Stimulated activated CD4-positive, alpha-beta T cell treated with anti-CD3 and anti-CD28 coated beads, Interleukin-15, amount 100 ng/mL, for 48 hours (primary cell): Measurements from ENCODE around the gene NPR1.
"Not testable (repeated sequence)": the region's sequence is repeated elsewhere in the genome, so short reads cannot be mapped to it uniquely, and the experiment has no call there.

Experiments
- DNase-seq, 2 donors: peaks; one replicate each; pipeline ENCODE4 v3.0.0-alpha.2; 2020; ENCODE audit warnings: low read depth in 2 of 2

NPR1 gene

GRCh38 chr1:153649863-153650235, 28.6 kb upstream of the NPR1 start:
- DNase-seq, result no peak

DNA sequence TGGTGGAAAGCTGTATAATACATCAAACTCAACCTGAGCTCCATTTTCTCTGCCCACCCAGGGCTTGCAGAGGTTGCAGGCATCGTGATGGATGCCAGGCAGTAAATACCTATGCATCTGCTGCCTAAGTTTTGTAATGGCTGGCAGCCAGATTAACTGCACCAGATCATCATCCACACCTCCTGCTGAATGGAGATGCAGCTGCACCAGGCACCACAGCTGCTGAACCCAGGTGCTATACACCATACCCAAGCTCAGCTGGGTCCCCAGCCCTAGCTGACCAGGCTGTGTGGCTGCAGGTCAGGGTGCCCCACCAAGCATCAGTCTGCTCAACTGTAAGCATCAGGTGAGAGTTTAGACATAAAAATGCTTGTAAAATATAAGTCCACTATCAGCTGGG, 26.7 kb upstream of the NPR1 start:
- DNase-seq, result no peak

DNA sequence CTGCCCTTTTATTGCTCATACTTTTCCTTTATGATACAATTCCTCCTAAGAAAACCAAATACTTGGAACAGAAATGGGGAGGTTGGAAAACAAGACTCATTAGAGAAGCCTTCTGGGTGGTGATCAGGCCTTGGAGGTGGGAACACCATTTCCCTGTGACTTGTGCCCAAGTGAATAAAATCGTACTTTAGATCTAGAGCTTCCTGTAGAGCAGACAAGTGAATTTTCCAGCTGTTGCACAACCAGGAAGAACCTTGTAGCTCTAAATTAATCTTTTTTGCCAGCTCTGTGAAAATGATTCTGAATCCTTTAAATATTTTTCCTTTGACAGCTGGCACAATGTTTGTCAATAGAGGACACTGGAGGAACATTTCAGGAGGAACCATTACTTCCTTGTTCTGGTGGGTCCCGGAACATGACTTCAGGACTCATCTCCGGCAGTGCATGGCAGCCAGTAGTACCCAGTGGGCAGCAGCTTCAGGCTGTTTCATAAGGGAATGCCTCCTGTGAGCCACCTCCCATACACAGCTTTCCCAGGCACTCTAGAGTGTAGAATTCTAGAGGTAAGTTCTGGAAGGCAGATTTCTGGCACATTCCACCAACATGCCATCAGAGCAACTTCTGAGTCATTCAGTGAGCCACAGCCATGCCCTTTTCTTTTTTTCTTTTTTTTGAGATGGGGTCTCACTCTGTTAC, 25.5 kb upstream of the NPR1 start:
- no peak for DNase-seq

- no peak for DNase-seq
Observed at GRCh38 chr1:153655333-153655732, 23.2 kb upstream of the NPR1 start.

GRCh38 chr1:153658400-153659174, 19.9 kb upstream of the NPR1 start, which contains the start of gene SNAPIN:
TSS of gene SNAPIN (plus strand) at chr1:153658703. CDS start at chr1:153658744, 41 bp downstream.
- peak; percentile 82 to 90 for DNase-seq

GRCh38 chr1:153659175-153659534, 19.3 kb upstream of the NPR1 start:
- no peak for DNase-seq

DNA sequence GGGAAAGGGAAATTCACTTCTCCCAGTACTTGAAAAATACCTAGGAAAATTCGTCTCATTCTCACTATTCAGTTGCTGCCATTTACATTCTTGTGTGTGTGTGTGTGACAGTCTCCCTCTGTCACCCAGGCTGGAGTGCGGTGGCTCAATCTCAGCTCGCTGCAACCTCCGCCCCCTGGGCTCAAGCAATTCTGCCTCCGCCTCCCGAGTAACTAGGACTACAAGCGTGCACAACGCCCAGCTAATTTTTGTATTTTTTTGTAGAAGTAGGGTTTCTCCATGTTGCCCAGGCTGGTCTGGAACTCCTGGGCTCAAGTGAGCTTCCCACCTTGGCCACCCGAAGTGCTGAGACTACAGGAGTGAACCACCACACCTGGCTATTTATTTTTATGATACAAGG, 18.8 kb upstream of the NPR1 start:
- no peak for DNase-seq

DNA sequence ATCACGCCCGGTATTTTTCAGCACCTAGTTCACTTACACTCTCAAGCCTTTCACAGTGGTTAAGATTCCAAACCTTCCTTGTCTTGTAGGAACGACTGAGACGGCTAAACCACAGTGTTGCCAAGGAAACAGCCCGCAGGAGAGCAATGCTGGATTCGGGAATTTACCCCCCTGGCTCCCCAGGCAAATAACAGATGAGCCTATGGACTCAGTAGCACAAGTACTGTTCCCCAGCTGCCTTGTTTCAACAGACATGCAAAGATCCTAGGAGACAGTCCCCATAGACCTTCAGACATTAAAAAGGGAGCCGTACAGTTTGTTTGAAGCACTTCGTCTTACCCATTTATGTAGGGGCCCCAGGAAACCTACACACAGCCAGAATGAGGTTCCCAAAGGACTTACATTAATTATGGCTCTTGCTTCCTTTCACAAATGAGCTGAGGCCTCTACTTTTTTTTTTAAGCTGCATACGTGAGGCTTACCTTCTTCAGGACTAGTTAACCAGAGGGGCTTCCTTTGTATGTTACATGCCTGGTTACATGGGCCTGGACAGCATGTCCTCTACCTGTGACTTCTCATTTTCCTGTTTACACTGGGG, 17.3 kb upstream of the NPR1 start:
- DNase-seq, result no peak

DNA sequence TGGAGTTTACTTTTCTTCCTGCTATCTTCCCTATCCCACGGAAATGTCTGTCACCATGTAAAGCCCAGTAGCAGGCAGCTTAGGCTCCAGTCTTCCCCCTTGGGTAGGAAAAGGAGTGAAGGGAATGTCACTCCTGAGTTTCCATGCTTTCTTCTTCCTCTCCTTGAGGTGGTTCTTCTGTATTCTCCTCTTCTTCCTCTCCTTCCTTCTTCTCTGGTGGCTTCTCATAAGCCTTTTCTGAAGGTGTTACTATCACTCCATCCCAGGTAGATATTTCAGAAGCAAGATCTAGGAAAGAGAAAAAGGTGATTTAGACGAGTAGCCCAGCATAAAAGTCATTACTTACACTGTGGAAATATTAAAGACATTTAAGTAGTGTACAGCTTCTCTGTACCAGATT, 16.2 kb upstream of the NPR1 start:
- DNase-seq, result no peak

- DNase-seq, result no peak
Observed at GRCh38 chr1:153663211-153663610, 15.3 kb upstream of the NPR1 start.

DNA sequence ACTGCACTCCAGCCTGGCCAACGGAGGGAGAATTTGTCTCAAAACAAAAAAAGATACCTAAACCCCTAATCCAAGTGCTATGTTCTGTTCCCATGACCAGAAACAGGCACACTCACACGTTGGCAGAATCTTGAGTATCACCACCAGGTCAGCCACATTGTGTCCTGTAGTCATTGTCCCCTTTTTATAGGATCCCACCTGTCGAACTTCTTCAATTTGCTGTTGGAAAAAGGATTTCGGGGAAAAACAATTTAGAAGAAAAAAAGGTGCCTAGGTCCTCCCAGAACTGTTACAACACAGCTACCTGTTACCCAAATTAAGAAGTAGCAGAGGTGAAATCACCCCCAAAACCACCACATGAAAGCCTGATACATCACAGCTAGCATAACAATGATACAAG, 11.0 kb upstream of the NPR1 start:
- DNase-seq, result no peak

DNA sequence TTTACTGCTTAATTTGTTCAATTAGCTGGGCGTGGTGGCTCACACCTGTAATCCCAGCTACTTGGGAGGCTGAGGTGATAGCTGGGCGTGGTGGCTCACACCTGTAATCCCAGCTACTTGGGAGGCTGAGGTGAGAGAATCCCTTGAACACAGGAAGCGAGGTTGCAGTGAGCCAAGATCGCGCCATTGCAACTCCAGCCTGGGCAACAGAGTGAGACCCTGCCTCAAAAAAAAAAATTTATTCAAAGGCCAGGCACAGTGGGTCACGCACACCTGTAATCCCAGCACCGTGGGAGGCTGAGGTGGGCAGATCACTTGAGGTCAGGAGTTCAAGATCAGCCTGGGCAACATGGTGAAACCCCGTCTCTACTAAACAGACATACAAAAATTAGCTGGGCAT, 9.8 kb upstream of the NPR1 start:
- not testable (repeated sequence) for DNase-seq

GRCh38 chr1:153669606-153670005, 8.9 kb upstream of the NPR1 start:
- no peak for DNase-seq

DNA sequence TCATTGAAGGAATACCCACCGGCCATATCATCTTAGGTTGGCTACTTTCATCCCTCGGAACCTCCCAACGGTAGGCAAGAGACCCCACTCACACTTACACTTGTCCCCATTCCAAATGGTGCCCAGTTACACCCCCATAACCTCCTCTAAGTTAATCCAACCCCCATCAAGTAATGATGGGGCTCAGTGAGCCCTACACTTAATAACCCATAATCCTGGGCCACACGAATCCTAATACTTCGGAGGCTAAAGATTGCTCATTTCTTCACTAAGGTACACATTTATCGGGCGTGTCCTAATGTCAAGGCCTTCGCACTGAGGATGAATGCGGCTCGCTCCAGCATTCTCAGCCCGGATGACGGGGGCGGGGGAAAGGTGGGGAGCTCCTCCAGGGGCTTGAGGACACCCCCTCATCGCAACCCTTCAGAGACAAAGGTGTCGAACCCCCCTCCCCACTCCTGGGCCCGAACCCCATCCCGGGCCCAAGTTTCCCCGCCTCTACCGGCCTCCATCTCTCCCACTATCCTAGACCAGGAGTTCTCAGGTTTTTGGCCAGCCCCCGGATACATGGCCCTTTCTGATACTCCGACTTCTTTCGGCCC, 8.1 kb upstream of the NPR1 start:
- DNase-seq, result no peak

GRCh38 chr1:153670859-153671627, 7.4 kb upstream of the NPR1 start, which contains the start of gene ILF2:
TSS of gene ILF2 (minus strand) at chr1:153670993. CDS start at chr1:153670922, 71 bp downstream.
- DNase-seq, result peak; percentile 94 to 98

DNA sequence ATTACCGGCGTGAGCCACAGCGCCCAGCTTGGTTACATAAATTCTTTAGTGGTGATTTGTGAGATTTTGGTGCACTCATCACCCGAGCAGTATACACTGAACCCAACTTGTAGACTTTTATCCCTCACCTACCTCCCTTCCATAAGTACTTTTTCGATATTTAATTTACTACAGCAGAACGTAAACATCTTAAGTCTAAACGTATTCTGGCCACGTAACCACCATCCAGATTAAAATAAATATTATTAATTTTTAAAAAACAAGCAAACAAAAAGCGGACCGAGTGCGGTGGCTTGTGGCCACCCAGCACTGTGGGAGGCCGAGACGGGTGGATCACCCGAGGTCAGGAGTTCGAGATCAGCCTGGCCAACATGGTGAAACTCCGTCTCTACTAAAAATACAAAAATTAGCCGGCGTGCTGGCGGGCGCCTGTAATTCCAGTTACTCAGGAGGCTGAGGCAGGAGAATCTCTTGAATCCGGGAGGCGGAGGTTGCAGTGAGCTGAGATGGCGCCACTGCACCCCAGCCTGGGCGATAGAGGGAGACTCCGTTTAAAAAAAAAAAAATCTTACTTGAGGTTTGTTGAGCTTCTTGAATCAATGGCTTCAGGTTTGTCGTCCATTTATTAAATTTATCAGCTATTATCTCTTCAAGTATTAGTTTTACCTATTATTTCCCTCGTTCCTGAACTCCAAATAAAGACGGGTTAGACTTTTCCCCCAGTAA, 6.7 kb upstream of the NPR1 start:
- DNase-seq, result peak; percentile 38 to 46

- DNase-seq, result no peak
Observed at GRCh38 chr1:153673511-153673910, 5.0 kb upstream of the NPR1 start.

GRCh38 chr1:153677718-153678518, 570 bp upstream of the NPR1 start:
- DNase-seq, result no peak

GRCh38 chr1:153679337-153680119, 1.0 kb downstream of the NPR1 start:
- no peak for DNase-seq

- DNase-seq, result no peak
Observed at GRCh38 chr1:153680120-153680403, 1.6 kb downstream of the NPR1 start.
